Vagina (tissue), 2 donors: ENCODE data around the gene CBFA2T2.

Experiments
- CTCF ChIP-seq, 3 experiments: fragments of 450-650 bp in 2 of 3; fragments of 200-600 bp in 1 of 3; sonication (generic) in 1 of 3; IDR thresholded peaks; one replicate each; pipeline ENCODE4 v1.5.1; 2017 to 2019; ENCODE audit warnings: antibody characterized with exemption in 3 of 3, mild to moderate bottlenecking in 2 of 3, moderate library complexity in 2 of 3
- POLR2AphosphoS5 ChIP-seq, 2 donors: sonication (generic); formaldehyde crosslinking; IDR thresholded peaks; one replicate each; pipeline ENCODE4 v1.9.0; 2017; ENCODE audit warnings: antibody characterized with exemption in 2 of 2, mild to moderate bottlenecking in 2 of 2, low read depth in 1 of 2; ENCODE audit not compliant: insufficient read depth in 1 of 2

GRCh38 chr20:33677991-33678702, 188.3 kb downstream of the CBFA2T2 start:
- TF ChIP-seq CTCF (IDR thresholded peaks at IDR 0.05) (no peak), POLR2AphosphoS5 (IDR thresholded peaks at IDR 0.05; ENCODE audit: insufficient read depth in 1 of 2, low read depth in 1 of 2) (peak in 1 of 2 donors; percentile 48)
